Caco-2 (cell line): ENCODE measurements around the gene TASOR2. TPM values are rescaled to one million over a fixed set of nuclear protein-coding genes. Genes with fewer than 3 reads are reported as not detected.

Experiments
- BruUV-seq: library from RNA; stranded (reverse); fragments of 400-500 nt; replicated peaks from 2 replicates; lab custom pipeline; 2021; lab: Mats Ljungman, UMichigan
- CTCF ChIA-PET: fragments of 300-600 bp; sonication (Branson Sonifier 250); formaldehyde crosslinking; loops from one replicate; lab custom pipeline; 2022; ENCODE audit warnings: antibody characterized with exemption; lab: Charles Lee
- POLR2A ChIA-PET: fragments of 300-600 bp; sonication (Branson Sonifier 250); formaldehyde crosslinking; loops from one replicate; lab custom pipeline; 2022; ENCODE audit warnings: antibody characterized with exemption; lab: Charles Lee
- DNase-seq, 2 experiments: peaks; one replicate each; pipeline versions ENCODE4 v3.0.0 to v3.0.0-alpha.2; 2020 to 2022
- H3K27me3 ChIP-seq: replicated peaks from 2 replicates; pipeline ENCODE4 v1.6.0; 2011; ENCODE audit warnings: low read length; ENCODE audit not compliant: control insufficient read depth, insufficient read depth
- H3K36me3 ChIP-seq: 2 replicates; pipeline ENCODE4 v1.5.1; 2011; ENCODE audit warnings: low read length; ENCODE audit not compliant: control insufficient read depth, insufficient read depth
- H3K4me1 ChIP-seq: fragments of 250-450 bp; sonication (Bioruptor Pico); 2 replicates; pipeline ENCODE4 v1.5.1; 2020; ENCODE audit warnings: mild to moderate bottlenecking
- H3K4me3 ChIP-seq: 2 replicates; pipeline ENCODE4 v1.5.1; 2011; ENCODE audit warnings: low read depth, mild to moderate bottlenecking, control low read depth, low read length
- H3K9me3 ChIP-seq: fragments of 250-450 bp; sonication (Bioruptor Pico); 2 replicates; pipeline ENCODE4 v1.5.1; 2020; ENCODE audit warnings: mild to moderate bottlenecking, moderate library complexity
- H3K27ac Mint-ChIP-seq: one replicate; pipeline ENCODE4 v1.8.0; 2022; ENCODE audit warnings: mixed read lengths; ENCODE audit not compliant: unreplicated experiment
- H3K27me3 Mint-ChIP-seq: one replicate; pipeline ENCODE4 v1.8.0; 2022; ENCODE audit warnings: mixed read lengths; ENCODE audit not compliant: insufficient read depth, unreplicated experiment
- H3K36me3 Mint-ChIP-seq: one replicate; pipeline ENCODE4 v1.8.0; 2022; ENCODE audit warnings: mild to moderate bottlenecking, mixed read lengths; ENCODE audit not compliant: insufficient read depth, unreplicated experiment
- H3K4me1 Mint-ChIP-seq: one replicate; pipeline ENCODE4 v1.8.0; 2022; ENCODE audit warnings: low read depth, mixed read lengths; ENCODE audit not compliant: unreplicated experiment
- H3K4me3 Mint-ChIP-seq: one replicate; pipeline ENCODE4 v1.8.0; 2022; ENCODE audit warnings: mild to moderate bottlenecking, moderate library complexity, mixed read lengths; ENCODE audit not compliant: unreplicated experiment
- H3K9me3 Mint-ChIP-seq: one replicate; pipeline ENCODE4 v1.8.0; 2022; ENCODE audit warnings: mixed read lengths; ENCODE audit not compliant: unreplicated experiment
- intact Hi-C: fragments of 100-400 bp; cut with micrococcal nuclease; formaldehyde crosslinking; loops from one replicate; pipeline ENCODE4 v1.10.0; 2022; ENCODE audit not compliant: unreplicated experiment
- total RNA-seq: library from RNA; stranded (reverse); gene quantifications from 2 replicates; pipeline ENCODE4 v1.2.3, GENCODE V29; 2022
- TF ChIP-seq, protein P1 (sequence below), 2 experiments: fragments of 200-600 bp in 1 of 2; IDR thresholded peaks; 1 replicate in 1 of 2; 2 replicates in 1 of 2; pipeline versions ENCODE4 v1.5.1 to v1.8.0; 2011 to 2022; ENCODE audit warnings: antibody characterized with exemption in 1 of 2, control low read depth in 1 of 2, inconsistent platforms in 1 of 2, low read depth in 1 of 2, low read length in 1 of 2, mild to moderate bottlenecking in 1 of 2, moderate library complexity in 1 of 2; ENCODE audit not compliant: insufficient read depth in 1 of 2, severe bottlenecking in 1 of 2, unreplicated experiment in 1 of 2

The TASOR2 gene
- total RNA-seq, 1 experiment from 2014 or later = 102 TPM

DNA sequence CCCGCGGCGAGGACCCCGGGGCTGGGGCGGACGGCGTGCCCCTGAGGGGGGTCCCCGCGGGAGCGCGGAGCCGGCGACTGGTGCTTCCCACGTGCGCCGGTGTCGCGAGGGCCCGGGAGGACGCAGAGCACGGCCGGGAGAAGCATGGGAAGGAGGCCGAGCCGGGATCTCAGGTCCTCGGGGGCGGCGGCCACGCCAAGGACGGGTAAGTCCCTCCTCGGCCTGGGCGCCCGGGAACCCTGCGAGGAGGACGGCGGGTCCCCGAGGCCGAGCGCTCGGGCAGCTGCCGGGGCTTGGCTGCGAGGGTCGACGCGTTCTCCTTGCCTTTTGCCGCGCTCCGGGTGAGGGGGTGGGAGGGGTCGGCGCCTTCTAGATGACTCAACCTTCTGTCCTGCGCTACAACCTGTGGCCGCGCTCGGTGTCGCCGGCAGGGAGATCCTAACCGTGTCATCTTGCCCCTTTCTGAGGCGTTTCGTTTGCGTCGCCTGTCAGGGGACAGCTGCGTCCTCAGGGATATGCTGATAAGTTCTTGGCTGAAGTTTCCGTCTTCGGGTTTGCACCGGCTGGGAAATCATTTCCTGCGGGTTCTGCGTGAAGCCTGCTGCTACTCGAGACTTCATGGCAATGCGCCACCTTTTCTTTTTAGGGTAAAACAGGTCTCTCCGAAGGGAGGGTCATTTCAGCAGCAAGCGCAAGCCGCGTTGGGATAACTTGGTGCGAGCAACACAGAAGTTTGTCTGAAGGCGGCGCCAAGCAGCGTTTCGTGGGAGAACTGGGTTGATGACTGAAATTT is 529 bp downstream of the TASOR2 start:
- H3K9me3 ChIP-seq = no peaks in the 10 kb centered on the region
- POLR2A ChIA-PET = interaction anchor here (0.5 to 1.3 kb wide), 8 partner anchors 8 to 1228 kb away, joined by 3 to 8 read pairs (median 4); partner anchors contain the start of genes FBH1 and GDI2
- H3K36me3 Mint-ChIP-seq = peaks cover 31% of the 10 kb centered on the region
- intact Hi-C loops = loop anchor here (1.0 to 5.0 kb wide), 7 partner anchors 18 to 238 kb away; partner anchors contain the start of genes ASB13, FBH1 and GDI2
- H3K4me3 Mint-ChIP-seq = peak overlapping the region; percentile 86
- no TSS peak for BruUV-seq
- H3K36me3 ChIP-seq = no peaks in the 10 kb centered on the region; the same call in 1 of the 2 replicates
- DNase-seq = peak; percentile 84 to 87
- peak overlapping the region; percentile 96 for H3K27ac Mint-ChIP-seq
- no peaks in the 10 kb centered on the region for H3K9me3 Mint-ChIP-seq
- H3K27me3 ChIP-seq = no peaks in the 10 kb centered on the region
- peaks cover 12% of the 10 kb centered on the region for H3K4me1 ChIP-seq
- CTCF ChIA-PET = interaction anchor here (0.6 to 2.3 kb wide), 3 partner anchors 30 to 55 kb away, joined by 4 to 10 read pairs (median 7); no protein-coding TSS in a partner anchor
- no peaks in the 10 kb centered on the region for H3K27me3 Mint-ChIP-seq
- peak overlapping the region; percentile 97 for H3K4me3 ChIP-seq
- TF ChIP-seq, protein P1, sequence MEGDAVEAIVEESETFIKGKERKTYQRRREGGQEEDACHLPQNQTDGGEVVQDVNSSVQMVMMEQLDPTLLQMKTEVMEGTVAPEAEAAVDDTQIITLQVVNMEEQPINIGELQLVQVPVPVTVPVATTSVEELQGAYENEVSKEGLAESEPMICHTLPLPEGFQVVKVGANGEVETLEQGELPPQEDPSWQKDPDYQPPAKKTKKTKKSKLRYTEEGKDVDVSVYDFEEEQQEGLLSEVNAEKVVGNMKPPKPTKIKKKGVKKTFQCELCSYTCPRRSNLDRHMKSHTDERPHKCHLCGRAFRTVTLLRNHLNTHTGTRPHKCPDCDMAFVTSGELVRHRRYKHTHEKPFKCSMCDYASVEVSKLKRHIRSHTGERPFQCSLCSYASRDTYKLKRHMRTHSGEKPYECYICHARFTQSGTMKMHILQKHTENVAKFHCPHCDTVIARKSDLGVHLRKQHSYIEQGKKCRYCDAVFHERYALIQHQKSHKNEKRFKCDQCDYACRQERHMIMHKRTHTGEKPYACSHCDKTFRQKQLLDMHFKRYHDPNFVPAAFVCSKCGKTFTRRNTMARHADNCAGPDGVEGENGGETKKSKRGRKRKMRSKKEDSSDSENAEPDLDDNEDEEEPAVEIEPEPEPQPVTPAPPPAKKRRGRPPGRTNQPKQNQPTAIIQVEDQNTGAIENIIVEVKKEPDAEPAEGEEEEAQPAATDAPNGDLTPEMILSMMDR (IDR thresholded peaks at IDR 0.05; ENCODE audit: insufficient read depth in 1 of 2, low read depth in 1 of 2, low read length in 1 of 2, severe bottlenecking in 1 of 2, unreplicated experiment in 1 of 2) = peak; percentile 39 to 72
- H3K4me1 Mint-ChIP-seq = peaks cover 12% of the 10 kb centered on the region

- Mint-ChIP-seq H3K36me3 (peaks cover 31% of the 10 kb centered on the region), H3K27ac (peak overlapping the region; percentile 96), H3K9me3 (no peaks in the 10 kb centered on the region), H3K27me3 (no peaks in the 10 kb centered on the region), H3K4me1 (peaks cover 12% of the 10 kb centered on the region), H3K4me3 (peak overlapping the region; percentile 86)
- H3K4me3 ChIP-seq = peak overlapping the region; percentile 97
- CTCF ChIA-PET = no interaction called here
- POLR2A ChIA-PET = interaction anchor here (0.5 kb wide), 1 partner anchor 1229 kb away, joined by 3 read pairs; no protein-coding TSS in a partner anchor
- TF ChIP-seq, protein P1 (IDR thresholded peaks at IDR 0.05; ENCODE audit: insufficient read depth in 1 of 2, low read depth in 1 of 2, low read length in 1 of 2, severe bottlenecking in 1 of 2, unreplicated experiment in 1 of 2) = peak in 1 of 2 experiments; percentile 4
- no peaks in the 10 kb centered on the region for H3K9me3 ChIP-seq
- peaks cover 12% of the 10 kb centered on the region for H3K4me1 ChIP-seq
- H3K36me3 ChIP-seq = no peaks in the 10 kb centered on the region; the same call in 1 of the 2 replicates
- BruUV-seq = TSS peak; percentile 40
- intact Hi-C loops = loop anchor here (1.0 to 2.0 kb wide), 5 partner anchors 19 to 239 kb away; partner anchors contain the start of genes ASB13, FBH1 and GDI2
- peak in 1 of 2 experiments; percentile 23 for DNase-seq
- H3K27me3 ChIP-seq = no peaks in the 10 kb centered on the region
Measured at GRCh38 chr10:5685764-5686240, 1.2 kb downstream of the TASOR2 start.

DNA sequence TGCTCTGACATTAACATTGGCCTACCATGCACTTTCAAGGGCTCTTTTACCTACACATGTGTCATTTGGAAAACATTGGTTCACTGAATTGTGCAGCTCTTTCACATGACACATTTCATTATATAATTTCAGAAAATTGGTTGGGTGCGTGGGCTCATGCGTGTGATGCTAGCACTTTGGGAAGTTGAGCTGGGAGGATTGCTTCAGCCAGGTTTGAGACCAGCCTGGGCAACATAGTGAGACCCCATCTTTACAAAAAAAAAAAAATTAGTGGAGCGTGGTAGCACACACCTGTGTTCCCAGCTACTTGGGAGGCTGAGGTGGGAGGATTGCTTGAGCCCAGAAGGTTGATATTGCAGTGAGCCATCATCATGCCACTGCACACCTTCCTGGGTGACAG is 3.9 kb downstream of the TASOR2 start:
- POLR2A ChIA-PET = no interaction called here
- no TSS peak for BruUV-seq

More for the DNA sequence above, 3.9 kb downstream of the TASOR2 start:
- Histone ChIP-seq H3K36me3 (no peaks in the 10 kb centered on the region; the same call in 1 of the 2 replicates), H3K9me3 (no peaks in the 10 kb centered on the region), H3K4me3 (no peak overlapping the region), H3K27me3 (no peaks in the 10 kb centered on the region), H3K4me1 (peaks cover 12% of the 10 kb centered on the region)
- DNase-seq = no peak
- Mint-ChIP-seq H3K36me3 (peaks cover 31% of the 10 kb centered on the region), H3K27ac (no peak overlapping the region), H3K4me1 (peaks cover 21% of the 10 kb centered on the region), H3K9me3 (no peaks in the 10 kb centered on the region), H3K4me3 (no peak overlapping the region), H3K27me3 (no peaks in the 10 kb centered on the region)
- intact Hi-C loops = no loop called here
- TF ChIP-seq, protein P1 (IDR thresholded peaks at IDR 0.05; ENCODE audit: insufficient read depth in 1 of 2, low read depth in 1 of 2, low read length in 1 of 2, severe bottlenecking in 1 of 2, unreplicated experiment in 1 of 2) = no peak
- CTCF ChIA-PET = no interaction called here
